IMR-90 (cell line): Measurements from ENCODE around the gene PGF. TPM values are rescaled to one million over a fixed set of nuclear protein-coding genes. Genes with fewer than 3 reads are reported as not detected.

Source experiments
- ATAC-seq: fragments of 200-7000 bp; cut with Tn5 transposase; 2 replicates; pipeline ENCODE4 v1.9.1; 2020; ENCODE audit warnings: low read depth, mild to moderate bottlenecking, moderate library complexity
- BruUV-seq: library from RNA; stranded (reverse); fragments of 400-500 nt; replicated peaks from 2 replicates; lab custom pipeline; 2021; lab: Mats Ljungman, UMichigan
- CTCF ChIA-PET: fragments of 300-600 bp; formaldehyde crosslinking; extraction: SDS; loops from one replicate; lab custom pipeline; 2021; ENCODE audit warnings: antibody characterized with exemption; lab: Yijun Ruan, JAX
- POLR2A ChIA-PET: fragments of 300-600 bp; sonication (Branson Sonifier 250); formaldehyde crosslinking; loops from one replicate; lab custom pipeline; 2022; ENCODE audit warnings: antibody characterized with exemption; ENCODE audit not compliant: unreplicated experiment; lab: Charles Lee
- DNase-seq: peaks from one replicate; pipeline ENCODE4 v3.0.0; 2013
- H2AFZ ChIP-seq: replicated peaks from 2 replicates; pipeline ENCODE3; 2013; ENCODE audit warnings: low read length, mild to moderate bottlenecking; ENCODE audit not compliant: poor library complexity
- H2AK5ac ChIP-seq: 2 replicates; pipeline ENCODE4 v1.6.1; 2013; ENCODE audit warnings: low read depth, low read length, inconsistent platforms
- H2AK9ac ChIP-seq: replicated peaks from 2 replicates; pipeline ENCODE3; 2013; ENCODE audit warnings: mild to moderate bottlenecking, low read depth, low read length, moderate library complexity; ENCODE audit not compliant: poor library complexity
- H2BK120ac ChIP-seq: 2 replicates; pipeline ENCODE4 v1.6.1; 2013; ENCODE audit warnings: low read depth, low read length, inconsistent platforms
- H2BK15ac ChIP-seq: 3 replicates; pipeline ENCODE4 v1.6.1; 2013; ENCODE audit warnings: low read depth, low read length, inconsistent platforms
- H2BK20ac ChIP-seq: 2 replicates; pipeline ENCODE4 v1.6.1; 2013; ENCODE audit warnings: low read depth, mild to moderate bottlenecking, inconsistent platforms, low read length, moderate library complexity
- H2BK5ac ChIP-seq: 2 replicates; pipeline ENCODE4 v1.6.1; 2013; ENCODE audit warnings: mild to moderate bottlenecking, low read depth, low read length, inconsistent platforms; ENCODE audit not compliant: poor library complexity, severe bottlenecking
- H3K14ac ChIP-seq: replicated peaks from 2 replicates; pipeline ENCODE4 v1.6.1; 2013; ENCODE audit warnings: low read depth, low read length, inconsistent platforms
- H3K18ac ChIP-seq: 2 replicates; pipeline ENCODE4 v1.6.1; 2013; ENCODE audit warnings: low read depth, low read length, control low read depth
- H3K23ac ChIP-seq: 2 replicates; pipeline ENCODE4 v1.6.1; 2013; ENCODE audit warnings: low read depth, low read length, inconsistent platforms
- H3K27ac ChIP-seq: 2 replicates; pipeline ENCODE4 v1.5.1; 2013; ENCODE audit warnings: mild to moderate bottlenecking, control low read depth, low read length; ENCODE audit not compliant: insufficient read depth
- H3K27me3 ChIP-seq: 2 replicates; pipeline ENCODE4 v1.6.1; 2013; ENCODE audit warnings: low read length; ENCODE audit not compliant: control insufficient read depth, insufficient read depth
- H3K36me3 ChIP-seq: 2 replicates; pipeline ENCODE4 v1.6.1; 2013; ENCODE audit warnings: low read length, mixed read lengths; ENCODE audit not compliant: control insufficient read depth, insufficient read depth
- H3K4ac ChIP-seq: 2 replicates; pipeline ENCODE4 v1.6.1; 2013; ENCODE audit warnings: low read depth, low read length, inconsistent platforms
- H3K4me1 ChIP-seq: 2 replicates; pipeline ENCODE4 v1.6.1; 2013; ENCODE audit warnings: low read length, mixed read lengths; ENCODE audit not compliant: control insufficient read depth, insufficient read depth
- H3K4me2 ChIP-seq: 2 replicates; pipeline ENCODE4 v1.6.1; 2013; ENCODE audit warnings: low read depth, mild to moderate bottlenecking, control low read depth, low read length, moderate library complexity
- H3K4me3 ChIP-seq: 2 replicates; pipeline ENCODE4 v1.5.1; 2013; ENCODE audit warnings: low read depth, mild to moderate bottlenecking, control low read depth, low read length, moderate library complexity; ENCODE audit not compliant: insufficient read depth
- H3K56ac ChIP-seq: 2 replicates; pipeline ENCODE4 v1.6.1; 2013; ENCODE audit warnings: low read length, inconsistent platforms; ENCODE audit not compliant: insufficient read depth; ENCODE audit errors: extremely low read depth
- H3K79me1 ChIP-seq, 2 experiments: 2 replicates each; pipeline ENCODE4 v1.6.1; 2013; ENCODE audit warnings: low read length in 2 of 2, inconsistent platforms in 1 of 2, low read depth in 1 of 2
- H3K9ac ChIP-seq: 2 replicates; pipeline ENCODE4 v1.6.1; 2013; ENCODE audit warnings: low read depth, low read length, control low read depth
- H3K9me1 ChIP-seq: 2 replicates; pipeline ENCODE4 v1.6.1; 2013; ENCODE audit warnings: low read length, inconsistent platforms; ENCODE audit not compliant: insufficient read depth
- H3K9me3 ChIP-seq: 2 replicates; pipeline ENCODE4 v1.6.1; 2013; ENCODE audit warnings: low read length; ENCODE audit not compliant: control insufficient read depth, insufficient read depth
- H4K20me1 ChIP-seq: 2 replicates; pipeline ENCODE4 v1.6.1; 2013; ENCODE audit warnings: low read length, inconsistent platforms; ENCODE audit not compliant: insufficient read depth
- H4K5ac ChIP-seq: 2 replicates; pipeline ENCODE4 v1.6.1; 2013; ENCODE audit warnings: mild to moderate bottlenecking, low read depth, low read length, control low read depth
- H4K8ac ChIP-seq, 2 experiments: 2 replicates each; pipeline ENCODE4 v1.6.1; 2013; ENCODE audit warnings: low read depth in 2 of 2, low read length in 2 of 2, control low read depth in 1 of 2, inconsistent platforms in 1 of 2
- H4K91ac ChIP-seq: 2 replicates; pipeline ENCODE4 v1.6.1; 2013; ENCODE audit warnings: low read depth, low read length, inconsistent platforms; ENCODE audit not compliant: insufficient read depth
- CEBPB ChIP-seq: IDR thresholded peaks from 2 replicates; pipeline ENCODE4 v1.6.1; 2012; ENCODE audit warnings: low read depth, low read length, improper control_type of control experiment
- CTCF ChIP-seq: conservative IDR thresholded peaks from 2 replicates; pipeline ENCODE4 v1.5.1; 2012; ENCODE audit warnings: mild to moderate bottlenecking, low read depth, low read length, improper control_type of control experiment
- ELK1 ChIP-seq: fragments of 150-350 bp; IDR thresholded peaks from 2 replicates; pipeline ENCODE4 v1.6.1; 2016; ENCODE audit warnings: low read depth, mild to moderate bottlenecking, low read length, moderate library complexity, borderline replicate concordance
- FOS ChIP-seq: fragments of 150-350 bp; IDR thresholded peaks from 2 replicates; pipeline ENCODE4 v1.6.1; 2016; ENCODE audit warnings: low read depth, low read length
- MAFK ChIP-seq: IDR thresholded peaks from 2 replicates; pipeline ENCODE4 v1.6.1; 2012; ENCODE audit warnings: low read depth, low read length, improper control_type of control experiment
- MAZ ChIP-seq: IDR thresholded peaks from 2 replicates; pipeline ENCODE4 v1.6.1; 2012; ENCODE audit warnings: low read depth, mild to moderate bottlenecking, low read length, improper control_type of control experiment, moderate library complexity, borderline replicate concordance
- MXI1 ChIP-seq: IDR thresholded peaks from 2 replicates; pipeline ENCODE4 v1.6.1; 2012; ENCODE audit warnings: low read depth, mild to moderate bottlenecking, low read length, moderate library complexity, borderline replicate concordance
- NFE2L2 ChIP-seq: fragments of 150-350 bp; IDR thresholded peaks from 2 replicates; pipeline ENCODE4 v1.6.1; 2016; ENCODE audit warnings: low read depth, mild to moderate bottlenecking, low read length
- POLR2A ChIP-seq: IDR thresholded peaks from 2 replicates; pipeline ENCODE4 v1.6.1; 2012; ENCODE audit warnings: mild to moderate bottlenecking, low read depth, low read length
- RCOR1 ChIP-seq: IDR thresholded peaks from 2 replicates; pipeline ENCODE4 v1.6.1; 2012; ENCODE audit warnings: mild to moderate bottlenecking, low read length, improper control_type of control experiment; ENCODE audit not compliant: insufficient replicate concordance
- RFX5 ChIP-seq: IDR thresholded peaks from 2 replicates; pipeline ENCODE4 v1.8.0; 2012; ENCODE audit warnings: low read depth, mild to moderate bottlenecking, low read length, moderate library complexity
- SMC3 ChIP-seq: fragments of 150-350 bp; IDR thresholded peaks from 2 replicates; pipeline ENCODE4 v1.6.1; 2016; ENCODE audit warnings: low read depth, mild to moderate bottlenecking, antibody characterized with exemption, low read length, moderate library complexity
- USF2 ChIP-seq: fragments of 150-350 bp; IDR thresholded peaks from 2 replicates; pipeline ENCODE4 v1.6.1; 2017; ENCODE audit warnings: mild to moderate bottlenecking, antibody characterized with exemption, low read length, low read depth
- whole genome bisulfite sequencing, 2 experiments: methylation state at CpG; one replicate each; pipeline versions ENCODE4 v1.1.5 to v1.1.7; 2013; ENCODE audit warnings: missing lambda C conversion rate in 2 of 2; ENCODE audit not compliant: insufficient read length in 1 of 2; ENCODE audit errors: extremely low coverage in 2 of 2; 5-methylcytosine and 5-hydroxymethylcytosine counted together
- dilution Hi-C: fragments of 300-500 bp; cut with HindIII; formaldehyde crosslinking; loops from one replicate; pipeline ENCODE4 v1.14.3; 2018; ENCODE audit warnings: low sequenced_read_pairs; ENCODE audit not compliant: unreplicated experiment
- in situ Hi-C: fragments of 300-500 bp; cut with MboI; formaldehyde crosslinking; loops from 3 replicates; pipeline ENCODE4 v1.14.3; 2019; ENCODE audit warnings: low sequenced_read_pairs, inconsistent platforms, mixed read lengths
- intact Hi-C: fragments of 100-400 bp; cut with micrococcal nuclease; formaldehyde crosslinking; loops from 2 replicates; pipeline ENCODE4 v1.10.0; 2022
- polyA plus RNA-seq, 3 experiments: library from polyadenylated mRNA; depleted of rRNA; stranded (reverse); fragments of >200 nt; gene quantifications; 2 replicates each; pipeline ENCODE4 v1.2.3, GENCODE V29; 2012; ENCODE audit warnings: low replicate concordance in 1 of 3
- total RNA-seq: library from RNA; depleted of rRNA; stranded (reverse); fragments of >200 nt; gene quantifications from 2 replicates; pipeline ENCODE4 v1.2.3, GENCODE V29; 2012

The PGF gene
- total and polyA plus RNA-seq, 2 of the 4 experiments (the other 2 are of a cell fraction) = 0.36 to 0.39 TPM

GRCh38 chr14:74978416-74978947 is 23.1 kb upstream of the PGF start:
- no peak overlapping the region for H3K27ac ChIP-seq
- no peaks in the 10 kb centered on the region for H3K9me3 ChIP-seq
- DNase-seq = no peak
- H3K9me1 ChIP-seq = peaks cover 9% of the 10 kb centered on the region; the same call in 1 of the 2 replicates
- no peak overlapping the region for H3K56ac ChIP-seq
- H3K4me3 ChIP-seq = no peak overlapping the region
- no peak overlapping the region for H3K9ac ChIP-seq
- CTCF ChIA-PET = no interaction called here
- H3K4me1 ChIP-seq = peaks cover 15% of the 10 kb centered on the region
- no peak overlapping the region for H4K91ac ChIP-seq
- H3K4ac ChIP-seq = no peak overlapping the region
- no TSS peak for BruUV-seq
- no peak overlapping the region for H3K23ac ChIP-seq
- dilution Hi-C loops (no loop called here), in situ Hi-C loops (no loop called here), intact Hi-C loops (no loop called here)
- H2BK15ac ChIP-seq = no peak overlapping the region
- peaks cover 2% of the 10 kb centered on the region; the same call in 1 of the 2 replicates for H3K27me3 ChIP-seq
- no peak overlapping the region for H3K14ac ChIP-seq
- no peaks in the 10 kb centered on the region for H4K20me1 ChIP-seq
- no peak overlapping the region for H2BK20ac ChIP-seq
- H2BK5ac ChIP-seq = no peak overlapping the region
- no peak for TF ChIP-seq CTCF
- no peak for TF ChIP-seq ELK1
- TF ChIP-seq RCOR1 = no peak
- no peak for TF ChIP-seq FOS
- TF ChIP-seq MAFK = no peak
- no peak for TF ChIP-seq CEBPB
- no peak for TF ChIP-seq USF2
- TF ChIP-seq NFE2L2 = no peak
- no peak for TF ChIP-seq SMC3
- no peak for TF ChIP-seq POLR2A
- no peak for TF ChIP-seq MAZ
- no peak for TF ChIP-seq MXI1
- TF ChIP-seq RFX5 = no peak
- no peak overlapping the region for H3K4me2 ChIP-seq
- no peaks in the 10 kb centered on the region for H3K36me3 ChIP-seq
- no peak overlapping the region for H2AFZ ChIP-seq
- H2BK120ac ChIP-seq = no peak overlapping the region
- no peak overlapping the region for H3K18ac ChIP-seq
- H3K79me1 ChIP-seq = no peaks in the 10 kb centered on the region
- peak overlapping the region; percentile 25 for H2AK9ac ChIP-seq
- POLR2A ChIA-PET = interaction anchor here (0.6 kb wide), 1 partner anchor 13 kb away, joined by 3 read pairs; no protein-coding TSS in a partner anchor
- H2AK5ac ChIP-seq = no peak overlapping the region
- WGBS, 2 experiments = 35% methylated on average over 3 of the region's 11 CpGs; no CpG with 5 or more reads in 1 of the 2 experiments
- no peak for ATAC-seq
- H4K5ac ChIP-seq = no peak overlapping the region
- H4K8ac ChIP-seq = no peak overlapping the region
